Colon (tissue), 2 donors: ENCODE results near the gene MAGEA9B.
"Not testable (repeated sequence)": the region's sequence is repeated elsewhere in the genome, so short reads cannot be mapped to it uniquely, and the experiment has no call there.

ENCODE experiments used
- FAIRE-seq: peaks from 2 replicates; lab custom pipeline; 2012; peaks lifted over from hg19 to GRCh38; lab: Jason Lieb, UNC
- donor health status: control.
- donor health status: control.

Gene MAGEA9B, protein sequence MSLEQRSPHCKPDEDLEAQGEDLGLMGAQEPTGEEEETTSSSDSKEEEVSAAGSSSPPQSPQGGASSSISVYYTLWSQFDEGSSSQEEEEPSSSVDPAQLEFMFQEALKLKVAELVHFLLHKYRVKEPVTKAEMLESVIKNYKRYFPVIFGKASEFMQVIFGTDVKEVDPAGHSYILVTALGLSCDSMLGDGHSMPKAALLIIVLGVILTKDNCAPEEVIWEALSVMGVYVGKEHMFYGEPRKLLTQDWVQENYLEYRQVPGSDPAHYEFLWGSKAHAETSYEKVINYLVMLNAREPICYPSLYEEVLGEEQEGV

DNA sequence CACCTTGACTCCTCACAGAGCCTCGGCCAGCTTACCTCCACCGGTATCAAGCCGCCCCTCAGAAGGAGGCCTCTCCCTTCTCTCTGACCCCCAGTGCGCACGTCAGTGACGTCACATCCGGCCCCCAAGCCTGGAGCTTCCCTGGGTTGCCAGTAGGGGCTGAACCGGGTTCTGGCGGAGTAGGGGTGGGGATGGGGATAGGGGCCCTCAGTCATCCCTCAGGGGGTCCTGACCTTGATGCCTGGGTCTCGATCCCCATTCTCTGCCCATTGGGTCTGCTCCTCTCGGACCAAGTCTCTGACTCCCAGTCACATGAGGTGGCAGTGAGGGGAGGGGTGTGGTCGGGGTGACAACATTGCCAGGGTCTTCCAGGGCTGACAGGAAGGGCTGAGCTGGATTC is at the start of gene MAGEA9B:
MAGEA9B (minus strand) TSS at position 101 of the 400 bp plus-strand sequence. CDS start 4,280 bp downstream, outside the sequence.
- not testable (repeated sequence) for FAIRE-seq

DNA sequence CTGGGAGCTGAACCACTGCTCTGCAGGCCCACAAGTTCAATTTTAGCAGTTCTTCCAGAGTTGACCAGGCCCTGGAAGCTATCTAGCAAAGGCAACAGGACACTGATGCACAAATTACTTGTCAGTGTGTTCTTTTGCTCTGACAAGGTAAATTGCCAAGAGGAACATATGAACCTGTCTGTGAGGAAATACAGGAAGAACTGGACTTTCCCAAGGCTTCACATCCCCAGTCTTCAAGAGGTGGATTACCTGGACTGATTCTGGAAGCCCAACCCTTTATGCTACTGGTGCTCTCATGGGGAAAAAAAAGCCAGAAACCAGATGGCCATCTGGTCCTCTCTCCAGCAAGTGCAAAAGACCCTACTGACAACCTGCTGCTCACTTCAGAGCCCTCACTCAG is 46.3 kb upstream of the MAGEA9B start:
- FAIRE-seq = no peak

DNA sequence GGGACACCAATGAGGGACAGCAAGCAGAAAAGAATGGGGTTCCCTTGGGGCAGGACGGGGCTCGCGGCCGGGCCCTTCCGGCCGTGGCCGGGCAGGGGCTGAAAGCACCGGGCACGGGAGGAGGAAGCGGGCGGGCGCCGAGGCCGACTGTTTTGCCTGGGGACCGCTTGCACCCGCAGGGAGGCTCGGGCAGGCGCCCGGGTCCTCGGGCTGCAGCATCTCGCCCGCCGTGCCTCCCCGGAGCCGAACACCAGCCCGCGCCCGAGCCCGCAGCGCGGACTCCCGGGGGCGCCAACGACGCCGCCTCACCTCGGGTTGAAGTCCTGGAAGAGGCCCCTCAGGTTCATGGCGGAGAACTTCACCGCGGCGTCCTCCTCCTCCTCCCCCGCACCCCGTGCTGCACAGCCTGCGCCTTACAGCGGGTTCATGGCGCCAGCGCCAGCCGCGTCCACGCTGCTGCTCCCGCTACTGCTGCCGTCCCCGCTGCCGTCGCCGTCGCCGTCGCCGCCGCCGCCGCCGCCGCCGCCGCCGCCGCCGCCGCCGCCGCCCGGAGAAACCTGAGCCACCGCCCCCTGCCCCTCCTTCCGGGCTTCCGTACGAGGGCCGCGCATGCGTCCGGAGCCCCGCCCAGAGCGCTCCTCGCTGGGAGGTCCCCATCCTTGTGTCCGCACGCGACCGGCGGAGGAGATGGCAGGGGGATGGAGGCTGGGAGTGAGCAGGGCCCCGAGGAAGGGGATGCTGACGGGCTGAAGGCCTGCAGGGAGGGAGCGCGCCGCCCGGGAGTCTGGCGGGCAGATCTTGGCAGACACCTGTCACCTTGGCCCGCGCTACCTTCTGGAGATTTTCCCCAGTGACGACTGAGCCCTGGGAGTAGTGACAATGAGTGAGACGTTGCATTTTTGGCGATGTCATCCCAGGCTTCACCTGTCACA is 44.2 kb upstream of the MAGEA9B start, which contains the start of gene TMEM185A:
TMEM185A (minus strand) TSS at position 559 of the 932 bp plus-strand sequence; CDS start at position 347, 212 bp downstream.
- FAIRE-seq = no peak

DNA sequence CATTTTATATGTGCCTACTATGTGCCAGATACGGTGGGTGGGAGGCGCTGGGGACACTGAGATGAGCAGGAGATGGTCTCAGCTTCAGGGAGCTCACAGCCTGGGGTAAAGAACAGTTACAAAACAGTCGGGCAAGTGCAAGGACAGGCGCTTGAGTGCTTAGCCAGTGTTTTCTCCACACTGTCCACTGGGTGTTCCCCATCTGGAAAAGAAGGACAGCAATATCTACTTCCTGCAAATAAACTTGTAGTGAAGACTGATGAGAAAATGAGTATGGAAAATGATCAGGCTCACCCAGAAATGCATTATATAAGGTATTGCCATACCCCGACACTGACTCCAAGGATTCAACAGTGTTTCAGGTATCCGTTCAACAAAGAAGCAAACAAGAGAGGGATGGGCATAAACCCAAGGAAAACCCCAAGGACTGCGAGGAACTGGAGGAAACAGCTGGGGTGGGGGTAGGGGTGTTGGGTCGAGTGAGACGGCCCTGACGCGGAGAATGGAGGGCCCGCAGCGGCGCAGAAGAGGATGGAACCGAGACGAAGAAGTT is 43.5 kb upstream of the MAGEA9B start:
- FAIRE-seq = no peak

DNA sequence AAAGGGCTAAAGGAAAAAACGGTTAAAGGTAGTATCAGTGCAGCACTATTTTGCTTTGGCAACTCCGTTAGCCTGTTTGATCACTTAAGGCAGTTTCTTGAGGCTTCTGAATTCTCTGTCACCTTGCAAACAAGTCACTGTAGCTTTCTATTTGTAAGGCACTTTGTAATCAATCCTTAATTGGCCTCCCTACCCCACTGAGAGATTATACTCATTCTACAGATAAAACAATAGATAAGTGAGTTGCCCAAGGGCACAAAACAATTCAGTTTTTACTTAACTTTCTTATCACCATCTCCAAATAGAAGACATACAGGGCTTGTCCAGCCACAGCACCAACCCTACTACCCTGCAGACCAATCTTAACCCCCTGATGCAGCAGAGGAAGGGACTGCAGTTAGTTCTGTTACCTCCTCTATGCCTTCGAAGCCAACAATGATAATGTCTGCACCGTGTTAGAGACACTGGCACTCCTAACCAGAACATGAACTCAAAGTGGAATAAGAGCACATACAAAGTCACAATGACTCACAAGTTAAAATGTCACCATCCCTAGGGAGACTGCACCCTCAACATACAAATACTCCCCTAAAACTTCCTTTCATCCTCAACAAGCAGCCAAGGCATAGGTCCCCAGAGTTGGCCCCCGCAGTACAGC is 42.6 kb upstream of the MAGEA9B start:
- FAIRE-seq = no peak

DNA sequence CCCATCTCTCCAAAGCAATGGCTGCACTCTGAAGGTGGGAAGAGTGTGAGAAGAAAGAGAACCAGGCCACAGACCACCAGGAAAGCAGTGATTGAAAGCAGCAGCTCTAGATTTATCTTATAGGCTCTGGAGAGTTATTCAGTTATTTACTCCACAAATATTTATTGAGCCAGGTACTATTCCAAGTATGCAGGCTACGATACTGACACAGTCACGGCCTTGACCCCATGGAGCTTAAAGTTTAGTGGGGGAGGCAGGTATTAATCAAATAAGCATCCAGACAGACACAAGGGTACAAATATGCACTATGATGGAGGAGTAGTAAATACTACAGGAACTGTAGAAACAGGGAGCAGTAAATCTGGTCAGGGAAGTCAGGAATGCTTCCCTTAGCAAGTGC is 41.5 kb upstream of the MAGEA9B start:
- no peak for FAIRE-seq

DNA sequence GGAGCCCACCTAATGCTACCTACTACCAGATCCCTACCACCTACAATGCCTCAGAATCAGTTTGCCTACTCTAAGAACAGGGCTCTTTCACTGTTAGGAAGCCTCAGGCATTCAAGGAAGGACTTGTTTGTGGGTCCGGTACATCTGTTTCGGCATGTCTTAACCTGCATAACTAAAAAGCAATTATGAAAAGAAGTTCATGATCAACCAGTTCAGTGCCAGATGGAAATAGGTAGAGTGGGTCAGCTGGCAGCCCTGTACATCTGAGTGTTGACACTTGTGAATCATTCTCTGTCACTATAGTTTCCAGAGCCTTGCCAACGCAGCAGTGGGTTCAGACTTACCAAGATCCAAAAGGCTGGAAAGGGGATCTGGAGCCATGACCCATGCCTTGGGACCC is 41.0 kb upstream of the MAGEA9B start:
- no peak for FAIRE-seq

DNA sequence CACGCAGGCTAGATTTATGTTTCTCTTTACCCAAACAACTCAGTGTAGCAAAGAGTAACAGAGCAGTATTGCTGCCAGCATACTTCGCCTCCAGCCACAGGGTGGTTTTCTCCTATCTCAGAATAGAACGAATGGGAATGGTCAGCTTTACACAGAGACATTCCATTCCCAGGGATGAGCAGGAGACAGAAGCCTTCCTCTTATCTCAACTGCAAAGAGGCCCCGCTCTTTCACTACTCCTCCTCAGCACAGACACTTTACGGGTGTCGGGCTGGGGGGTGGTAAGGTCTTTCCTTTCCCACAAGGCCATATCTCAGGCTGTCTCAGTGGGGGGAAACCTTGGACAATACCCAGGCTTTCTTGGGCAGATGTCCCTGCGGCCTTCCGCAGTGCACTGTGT is 39.6 kb upstream of the MAGEA9B start:
- not testable (repeated sequence) for FAIRE-seq

DNA sequence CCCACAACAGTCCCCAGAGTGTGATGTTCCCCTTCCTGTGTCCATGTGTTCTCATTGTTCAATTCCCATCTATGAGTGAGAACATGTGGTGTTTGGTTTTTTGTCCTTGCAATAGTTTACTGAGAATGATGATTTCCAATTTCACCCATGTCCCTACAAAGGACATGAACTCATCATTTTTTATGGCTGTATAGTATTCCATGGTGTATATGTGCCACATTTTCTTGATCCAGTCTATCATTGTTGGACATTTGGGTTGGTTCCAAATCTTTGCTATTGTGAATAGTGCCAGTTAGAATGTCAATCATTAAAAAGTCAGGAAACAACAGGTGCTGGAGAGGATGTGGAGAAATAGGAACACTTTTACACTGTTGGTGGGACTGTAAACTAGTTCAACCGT is 32.4 kb upstream of the MAGEA9B start:
- FAIRE-seq = not testable (repeated sequence)

DNA sequence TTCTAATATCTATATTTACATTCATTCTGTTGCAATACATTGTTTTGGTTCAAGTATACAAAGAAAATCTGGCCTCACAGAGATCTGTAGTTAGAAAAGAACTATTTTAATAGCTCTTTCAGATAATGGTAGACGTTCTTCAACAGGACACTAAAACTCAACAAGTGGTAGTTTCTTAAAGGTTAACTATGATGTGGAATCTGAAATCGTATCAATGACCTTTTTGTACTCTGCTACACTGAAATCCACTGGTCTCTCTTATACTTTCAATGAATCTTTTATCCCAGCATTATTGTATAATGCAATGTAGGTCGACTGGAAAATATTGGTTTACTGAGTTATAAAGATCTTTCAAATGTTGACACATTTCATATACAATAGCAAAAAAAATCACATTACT is 31.6 kb upstream of the MAGEA9B start:
- FAIRE-seq = no peak

DNA sequence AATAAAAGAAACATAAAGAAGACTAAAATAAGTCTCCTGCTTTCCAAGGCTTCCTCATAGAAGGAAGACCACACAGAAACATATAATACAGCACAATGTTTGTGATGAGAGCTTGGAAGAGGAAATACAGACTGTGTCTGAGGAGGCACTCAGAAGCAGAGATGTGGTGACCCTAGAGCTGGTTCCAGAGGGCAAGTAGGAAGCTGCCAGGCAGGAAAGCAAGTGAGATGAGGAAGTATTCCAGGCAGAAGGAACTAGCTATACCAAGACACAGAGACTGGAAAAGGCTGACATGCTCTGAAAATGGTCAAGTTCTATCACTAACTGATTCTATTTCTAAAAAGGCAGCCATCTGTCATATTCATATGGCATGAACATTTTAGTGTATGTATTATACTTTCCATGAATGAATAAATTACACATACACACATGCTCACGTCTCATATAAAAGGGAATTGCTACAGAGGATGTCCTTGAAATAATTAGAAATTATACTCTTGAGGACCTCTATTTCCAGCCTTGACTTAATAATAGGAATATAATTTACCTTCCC is 24.4 kb upstream of the MAGEA9B start:
- no peak for FAIRE-seq

DNA sequence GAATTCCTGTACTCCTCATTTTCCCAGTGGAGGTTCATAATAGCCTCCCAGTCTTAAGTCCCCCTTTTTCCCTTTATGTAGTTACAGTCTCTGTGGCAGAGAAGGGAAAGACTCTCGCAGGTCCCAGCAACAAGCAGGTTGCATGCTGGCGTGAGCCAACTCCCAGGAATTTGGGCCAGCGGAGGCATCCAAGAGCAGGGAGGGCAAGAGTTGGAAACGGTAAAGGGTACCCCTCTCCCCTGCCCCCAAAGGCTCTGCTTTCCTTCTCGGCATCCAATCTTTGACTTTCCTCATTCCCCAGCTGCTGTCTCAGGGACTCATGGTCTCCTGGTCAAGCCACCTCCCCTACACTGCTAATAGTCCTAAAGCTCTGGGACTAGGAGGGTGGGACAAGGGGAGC is 23.3 kb upstream of the MAGEA9B start:
- FAIRE-seq = no peak

DNA sequence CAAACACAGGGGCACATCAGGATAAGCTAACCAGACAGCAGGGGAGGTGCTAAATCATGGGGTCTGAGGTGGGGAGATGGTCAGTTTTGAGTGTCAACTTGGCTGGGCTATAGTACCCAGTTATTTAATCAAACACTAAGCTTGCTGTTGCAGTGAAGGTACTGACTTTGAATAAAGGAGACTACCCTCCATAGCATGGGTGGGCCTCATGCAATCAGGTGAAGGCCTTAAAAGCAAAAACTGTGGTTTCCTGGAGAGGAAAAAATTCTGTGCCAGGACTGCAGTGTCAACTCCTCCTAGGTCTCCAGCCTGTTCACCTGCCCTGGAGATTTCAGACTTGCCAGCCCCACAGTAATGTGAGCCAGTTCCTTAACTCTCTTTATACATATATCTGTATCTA is 20.4 kb upstream of the MAGEA9B start:
- no peak for FAIRE-seq

DNA sequence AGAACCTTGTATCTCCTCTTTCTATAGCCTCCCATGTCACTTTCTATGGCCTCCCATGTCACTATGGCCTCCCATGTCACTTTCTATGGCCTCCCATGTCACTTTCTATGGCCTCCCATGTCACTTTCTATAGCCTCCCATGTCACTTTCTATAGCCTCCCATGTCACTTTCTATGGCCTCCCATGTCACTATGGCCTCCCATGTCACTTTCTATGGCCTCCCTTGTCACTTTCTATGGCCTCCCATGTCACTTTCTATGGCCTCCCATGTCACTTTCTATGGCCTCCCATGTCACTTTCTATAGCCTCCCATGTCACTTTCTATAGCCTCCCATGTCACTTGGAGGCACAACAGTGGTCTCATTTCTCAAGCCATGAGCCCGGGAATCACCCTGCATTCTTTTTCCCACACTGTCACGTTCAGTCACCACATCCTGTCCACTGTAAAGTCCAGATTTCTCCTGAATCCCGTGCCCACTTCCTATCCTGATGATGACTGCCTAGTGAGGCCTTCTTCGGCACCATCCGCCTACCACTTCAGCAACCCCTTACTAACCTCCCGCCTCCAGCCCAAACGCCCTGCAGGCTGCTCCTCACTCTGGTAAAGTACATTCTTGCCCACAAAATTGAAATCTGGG is 18.1 kb upstream of the MAGEA9B start:
- not testable (repeated sequence) for FAIRE-seq

DNA sequence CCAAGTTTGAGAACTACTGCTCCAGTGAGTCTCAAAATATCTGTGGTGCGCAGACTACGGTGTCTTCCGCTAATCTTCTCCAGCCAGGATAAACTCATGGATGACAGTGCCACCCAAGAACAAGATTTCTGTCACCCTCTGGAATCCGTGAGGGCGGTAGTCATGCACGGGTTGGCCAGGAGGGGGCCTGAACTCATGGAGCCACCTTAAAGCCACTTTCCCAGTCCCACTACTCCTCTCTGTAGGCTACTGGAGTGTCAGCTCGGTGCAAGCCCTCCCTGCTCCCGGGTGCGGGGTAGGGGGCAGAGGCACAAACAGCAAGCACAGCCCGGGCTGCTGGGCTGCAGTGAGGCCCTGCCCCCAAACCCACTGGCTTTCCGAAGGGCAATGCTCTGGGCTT is 11.3 kb upstream of the MAGEA9B start:
- FAIRE-seq = not testable (repeated sequence)

DNA sequence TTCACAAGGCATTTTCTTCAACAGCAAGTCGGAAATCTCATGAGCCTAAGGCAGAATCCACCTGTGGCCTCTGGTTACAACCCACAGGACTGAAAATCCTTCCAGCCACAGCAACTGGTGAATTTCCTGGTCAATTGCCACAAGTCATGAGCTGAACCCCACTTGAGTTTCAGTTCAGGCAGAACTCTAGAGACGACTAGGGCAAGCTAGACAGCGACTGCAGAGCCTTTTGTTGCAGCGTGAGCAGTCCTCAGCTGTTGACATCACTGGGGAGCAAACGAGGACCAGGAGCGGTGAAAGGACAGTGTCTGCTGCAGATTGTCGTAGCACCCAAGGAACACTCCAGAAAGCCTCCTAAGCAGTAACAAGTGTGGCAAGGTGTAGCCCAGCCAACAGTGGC is 8.7 kb upstream of the MAGEA9B start:
- not testable (repeated sequence) for FAIRE-seq

DNA sequence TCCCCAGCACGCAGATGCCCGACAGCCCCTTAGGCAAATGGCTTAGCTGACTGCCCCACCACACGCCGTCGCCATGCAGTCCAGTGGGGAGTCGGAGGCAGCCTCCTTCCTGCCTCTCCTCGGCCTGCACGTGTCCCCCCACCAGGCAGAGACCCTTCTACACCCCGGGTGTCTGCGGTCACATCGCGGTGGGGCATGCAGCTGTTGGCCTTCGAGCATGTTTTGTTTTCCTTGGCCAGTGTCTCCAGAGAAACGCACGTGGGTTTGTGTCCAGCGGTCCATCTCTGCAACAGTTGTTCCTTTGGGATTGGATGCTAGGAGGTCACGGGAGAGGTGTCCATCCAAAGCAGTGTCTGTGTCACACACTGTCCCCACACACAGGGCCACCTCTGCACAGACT is 8.0 kb upstream of the MAGEA9B start, which contains the start of gene HSFX2:
HSFX2 (minus strand) TSS at position 101 of the 400 bp plus-strand sequence. CDS start 614 bp downstream, outside the sequence.
- FAIRE-seq = not testable (repeated sequence)

DNA sequence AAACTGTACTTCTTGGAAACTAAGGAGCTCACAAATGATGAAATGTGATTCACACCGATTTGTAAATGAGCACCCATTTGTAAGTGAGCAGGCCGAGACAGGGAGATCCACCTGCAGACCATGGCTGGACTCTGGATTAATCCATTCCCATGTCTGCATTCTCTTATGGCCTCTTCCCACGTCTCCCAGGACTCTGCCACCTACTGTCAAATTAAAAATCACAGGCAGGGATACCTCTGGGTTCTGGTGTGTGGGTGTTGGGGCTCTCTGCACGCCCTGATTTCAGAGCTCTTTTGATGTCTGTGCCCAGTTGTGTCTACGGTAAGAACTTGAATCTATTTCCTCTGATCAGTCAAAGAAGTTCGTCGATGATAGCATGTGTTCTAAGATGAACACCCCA is 3.7 kb upstream of the MAGEA9B start:
- FAIRE-seq = not testable (repeated sequence)

DNA sequence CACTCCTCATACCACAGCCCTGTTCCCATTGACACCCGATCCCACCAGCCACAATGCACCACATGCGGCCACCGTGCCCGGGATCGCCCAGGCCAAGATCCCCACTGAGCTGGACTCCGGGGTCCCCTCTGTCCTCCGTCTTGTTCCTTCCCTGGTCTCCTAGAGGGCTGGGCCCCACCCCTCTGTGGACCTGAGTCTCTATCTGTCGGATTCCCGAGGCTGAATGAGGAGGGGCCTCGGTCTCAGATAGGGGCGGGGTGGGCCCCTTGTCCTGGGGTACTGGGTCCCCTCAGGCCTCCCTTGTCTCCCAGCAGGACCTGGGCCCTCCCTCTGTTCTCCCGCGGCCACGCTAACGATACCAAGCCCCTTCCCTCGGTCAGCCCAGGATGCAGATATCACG is 1.6 kb downstream of the MAGEA9B start:
- not testable (repeated sequence) for FAIRE-seq

DNA sequence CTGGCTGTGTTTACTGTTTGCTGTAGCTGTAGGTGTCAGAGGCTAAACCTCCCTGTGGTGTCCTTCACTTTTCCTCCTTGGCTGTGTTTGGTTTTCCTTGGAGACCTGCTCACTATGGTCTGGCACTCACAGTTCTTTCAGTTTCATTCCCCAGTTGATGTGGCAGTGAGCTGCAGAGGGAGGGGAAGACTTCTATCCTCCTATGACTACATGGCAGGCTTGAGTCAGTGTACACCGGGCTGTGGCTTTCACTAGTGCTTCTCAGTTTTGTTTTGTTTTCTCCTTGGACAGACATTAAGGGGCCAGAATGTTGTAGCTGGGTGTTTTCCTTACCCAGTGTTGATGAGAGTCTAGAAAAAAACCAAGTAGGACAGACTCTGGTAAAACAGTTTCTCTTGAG is 13.8 kb downstream of the MAGEA9B start:
- FAIRE-seq = not testable (repeated sequence)

DNA sequence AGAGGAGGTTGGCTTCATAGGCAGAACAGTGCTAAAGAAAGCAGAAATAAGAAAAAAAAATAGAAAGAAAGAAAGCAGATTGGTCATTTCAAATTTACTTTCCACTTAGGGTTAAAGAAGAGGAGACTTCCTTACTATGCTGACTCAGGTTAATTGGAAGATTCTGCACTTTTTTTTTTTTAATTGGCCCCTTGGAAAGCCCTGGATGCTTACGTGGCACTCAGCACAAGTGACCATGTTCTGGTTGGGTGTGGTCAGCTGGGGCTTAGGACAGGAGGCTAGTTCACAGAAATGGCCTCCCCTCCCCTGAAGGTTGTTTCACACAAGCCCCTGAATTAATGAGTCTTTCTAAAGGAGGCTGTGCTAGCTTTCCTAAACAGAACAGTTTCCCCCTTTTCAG is 14.5 kb downstream of the MAGEA9B start:
- FAIRE-seq = no peak
